GM12801 (cell line): ENCODE results near the gene VIM.

Experiments
- TF ChIP-seq, protein P1 (sequence below): IDR thresholded peaks from one replicate; pipeline ENCODE4 v1.5.1; 2011; ENCODE audit warnings: control low read depth; ENCODE audit not compliant: insufficient read length; ENCODE audit errors: extremely low read depth

Gene VIM

DNA sequence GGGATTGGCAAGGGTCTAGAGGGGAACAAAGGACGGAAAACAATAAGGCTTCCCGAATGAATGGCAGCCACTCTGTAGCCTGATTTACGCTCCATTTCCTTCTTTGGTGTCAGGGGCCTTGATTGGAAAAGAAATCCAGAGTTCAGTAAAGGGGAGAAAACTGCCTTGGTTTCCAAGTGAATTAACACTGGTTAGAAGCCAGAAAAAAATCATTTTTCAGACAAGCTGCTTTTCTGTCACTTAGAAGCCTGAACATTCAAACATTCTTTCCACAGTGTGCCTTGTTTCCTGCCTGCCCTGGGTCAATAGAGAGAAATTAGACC is 26.3 kb upstream of the VIM start:
- TF ChIP-seq, protein P1, sequence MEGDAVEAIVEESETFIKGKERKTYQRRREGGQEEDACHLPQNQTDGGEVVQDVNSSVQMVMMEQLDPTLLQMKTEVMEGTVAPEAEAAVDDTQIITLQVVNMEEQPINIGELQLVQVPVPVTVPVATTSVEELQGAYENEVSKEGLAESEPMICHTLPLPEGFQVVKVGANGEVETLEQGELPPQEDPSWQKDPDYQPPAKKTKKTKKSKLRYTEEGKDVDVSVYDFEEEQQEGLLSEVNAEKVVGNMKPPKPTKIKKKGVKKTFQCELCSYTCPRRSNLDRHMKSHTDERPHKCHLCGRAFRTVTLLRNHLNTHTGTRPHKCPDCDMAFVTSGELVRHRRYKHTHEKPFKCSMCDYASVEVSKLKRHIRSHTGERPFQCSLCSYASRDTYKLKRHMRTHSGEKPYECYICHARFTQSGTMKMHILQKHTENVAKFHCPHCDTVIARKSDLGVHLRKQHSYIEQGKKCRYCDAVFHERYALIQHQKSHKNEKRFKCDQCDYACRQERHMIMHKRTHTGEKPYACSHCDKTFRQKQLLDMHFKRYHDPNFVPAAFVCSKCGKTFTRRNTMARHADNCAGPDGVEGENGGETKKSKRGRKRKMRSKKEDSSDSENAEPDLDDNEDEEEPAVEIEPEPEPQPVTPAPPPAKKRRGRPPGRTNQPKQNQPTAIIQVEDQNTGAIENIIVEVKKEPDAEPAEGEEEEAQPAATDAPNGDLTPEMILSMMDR: no peak

DNA sequence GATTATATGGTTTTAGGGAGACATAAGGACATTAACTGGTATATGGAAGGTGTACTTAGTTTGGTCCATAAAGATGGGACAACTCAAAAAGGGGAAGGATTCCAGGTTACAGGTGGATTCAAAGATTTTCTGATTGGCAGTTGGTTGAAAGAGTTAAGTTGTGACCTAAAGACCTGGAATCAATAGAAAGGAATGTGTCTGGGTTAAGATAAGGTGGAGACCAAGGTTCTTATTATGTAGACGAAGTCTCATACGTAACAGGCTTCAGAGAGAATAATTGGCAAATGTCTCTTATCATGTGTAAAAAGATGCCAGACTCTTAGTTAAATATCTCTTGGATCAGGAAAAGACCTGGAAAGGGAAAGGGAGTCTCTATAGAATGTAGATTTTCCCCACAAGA is 25.5 kb upstream of the VIM start:
- TF ChIP-seq, protein P1: no peak

DNA sequence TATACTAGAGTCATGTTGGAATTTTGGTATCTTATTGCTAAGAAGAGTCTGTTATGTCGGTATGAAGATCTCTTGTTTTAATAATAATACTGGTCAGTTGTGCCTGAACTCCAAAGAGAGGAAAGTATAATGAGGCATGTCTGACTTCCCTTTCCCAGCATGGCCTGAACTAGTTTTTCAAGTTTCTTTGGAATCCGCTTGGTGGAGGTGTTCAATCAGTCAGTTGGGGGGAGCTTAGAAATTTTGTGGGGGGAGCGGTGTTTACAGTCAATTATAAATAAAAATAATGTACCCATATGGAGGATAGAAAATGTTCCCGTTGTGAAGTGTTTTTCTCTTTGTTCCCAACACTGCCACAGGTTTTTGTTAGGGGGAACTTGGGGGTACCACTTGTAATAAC is 25.0 kb upstream of the VIM start:
- TF ChIP-seq, protein P1: no peak

DNA sequence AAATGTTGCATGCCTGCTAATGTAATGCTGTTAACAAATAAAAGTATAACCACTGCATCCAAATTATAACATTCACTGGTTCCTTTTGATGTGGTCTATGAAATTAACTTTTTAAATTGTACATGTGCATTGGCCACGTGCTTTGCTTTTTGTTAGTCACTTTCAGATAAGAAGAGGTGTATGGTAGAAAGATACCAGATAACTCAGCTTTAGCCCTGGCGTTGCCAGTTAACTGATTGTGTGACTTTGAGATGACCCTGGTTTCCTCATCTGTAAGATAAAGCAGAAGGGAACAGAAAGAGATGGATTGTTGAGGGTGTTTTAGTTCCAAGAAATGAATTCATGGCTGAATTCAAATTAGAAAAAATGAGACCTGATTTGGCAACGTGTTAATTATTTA is 24.6 kb upstream of the VIM start:
- TF ChIP-seq, protein P1: no peak

DNA sequence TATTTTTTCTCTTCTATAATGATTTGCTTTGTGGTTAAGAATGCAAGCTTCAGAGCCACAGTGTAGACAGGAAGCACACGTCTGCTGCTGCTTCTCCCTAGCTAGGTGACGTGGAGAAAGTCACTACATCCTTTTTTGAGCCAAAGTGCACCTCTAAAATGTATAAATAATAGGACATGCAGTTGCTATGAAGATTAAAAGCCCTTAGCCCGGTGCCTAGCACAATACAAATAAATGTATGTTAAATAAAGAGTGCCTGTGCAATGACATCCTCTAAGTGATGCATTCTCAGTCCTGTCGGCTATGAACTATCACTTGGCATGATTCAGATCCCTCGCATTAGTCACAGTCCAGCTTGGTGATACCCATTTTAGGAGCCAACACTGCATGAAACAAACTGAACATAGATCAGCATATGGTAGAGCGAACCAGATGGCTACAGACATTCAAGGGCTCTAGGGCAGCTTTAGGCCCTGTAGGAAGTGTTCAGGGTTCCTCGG is 21.8 kb upstream of the VIM start:
- TF ChIP-seq, protein P1: no peak

DNA sequence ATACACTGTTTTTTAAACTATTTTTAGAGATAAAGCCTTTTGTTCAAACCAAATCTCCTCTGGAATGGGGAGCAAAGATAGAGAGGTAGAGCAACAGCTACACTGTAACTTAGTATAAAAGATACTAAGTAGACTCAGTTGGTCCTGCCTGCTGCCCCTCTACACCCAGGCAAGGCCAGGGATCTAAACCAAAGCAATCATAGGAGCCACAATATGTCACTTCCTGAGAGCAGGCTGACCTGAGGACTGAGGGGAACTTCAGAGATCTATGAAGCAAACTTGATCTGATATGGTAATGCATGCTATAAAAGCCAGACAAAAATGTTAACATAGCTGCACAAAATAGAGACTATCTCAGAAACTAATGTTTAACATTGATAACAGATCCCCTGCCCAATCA is 19.6 kb upstream of the VIM start:
- TF ChIP-seq, protein P1: no peak

DNA sequence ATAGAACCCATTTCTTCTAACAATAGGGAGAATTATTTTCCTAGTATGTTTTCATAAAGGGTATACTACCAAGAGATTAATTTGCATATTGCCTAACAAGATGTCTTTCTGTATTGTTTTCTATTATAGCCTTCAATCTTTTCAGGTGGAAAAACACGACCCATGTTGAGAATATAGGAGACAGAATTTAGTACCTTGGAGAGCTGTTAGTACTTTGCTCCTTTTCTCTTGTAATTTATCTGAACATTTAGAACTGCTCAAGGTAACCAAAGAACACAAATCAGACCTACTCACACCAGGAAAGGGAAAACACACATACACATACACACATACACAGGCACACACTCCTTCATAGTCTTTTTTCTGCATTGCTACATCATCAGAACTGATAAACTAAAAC is 18.7 kb upstream of the VIM start:
- TF ChIP-seq, protein P1: no peak

DNA sequence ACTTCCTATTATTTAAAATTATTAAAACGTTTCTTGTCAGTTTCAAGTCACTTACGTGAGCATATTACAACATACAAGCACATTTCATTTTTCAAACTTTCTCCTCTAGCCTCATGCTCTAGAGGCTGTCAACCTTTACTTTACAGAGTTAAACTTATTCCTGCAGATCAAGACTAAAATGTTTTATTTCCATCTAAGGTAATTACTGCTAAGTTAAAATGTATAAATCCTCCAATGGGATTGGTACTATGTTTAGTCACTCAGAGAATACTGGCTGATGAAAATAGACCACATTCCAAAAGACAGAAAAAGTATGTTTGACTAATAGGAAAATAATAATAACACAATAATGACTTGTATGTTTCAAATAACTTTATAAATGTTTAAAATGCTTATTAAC is 18.2 kb upstream of the VIM start:
- TF ChIP-seq, protein P1: no peak
